ENCODE results near the gene BORCS6. TPM values are rescaled to one million over a fixed set of nuclear protein-coding genes. Genes with fewer than 3 reads are reported as not detected.

Gene BORCS6
- total and polyA plus RNA-seq, 9 of the 15 experiments (the other 6 are each of a cell fraction or from before 2014, with no cell fraction given): 0.01 to 7.4 (median 2.3) TPM

- peak in 1 of 2 experiments; percentile 61; a peak in 1 of 4 replicates for TF ChIP-seq BCLAF1 (IDR thresholded peaks at IDR 0.05; ENCODE audit: borderline replicate concordance in 1 of 2, control insufficient read depth in 1 of 2, low read depth in 2 of 2, low read length in 1 of 2)
- TF ChIP-seq ZNF184 (CRISPR knock-in tag; IDR thresholded peaks at IDR 0.05): no peak
- peak; percentile 75; the same call in 1 of the 2 replicates for TF ChIP-seq AFF4 (CRISPR knock-in tag; IDR thresholded peaks at IDR 0.05)
- no peak for TF ChIP-seq NCOA2 (IDR thresholded peaks at IDR 0.05; ENCODE audit: partially characterized antibody in 2 of 2)
- TF ChIP-seq ZKSCAN1 (IDR thresholded peaks at IDR 0.05; ENCODE audit: low read depth, low read length): no peak
- peak; percentile 63 for TF ChIP-seq NCOA1 (IDR thresholded peaks at IDR 0.05; ENCODE audit: low read depth)
- no peak for TF ChIP-seq LARP7 (IDR thresholded peaks at IDR 0.05)
- no peak for TF ChIP-seq ZNF316 (IDR thresholded peaks at IDR 0.05)
- no peak for TF ChIP-seq CBX3 (IDR thresholded peaks at IDR 0.05; ENCODE audit: borderline replicate concordance in 1 of 2, low read length in 2 of 2)
- peak; percentile 18; the same call in 1 of the 2 replicates for TF ChIP-seq RERE (CRISPR knock-in tag; IDR thresholded peaks at IDR 0.05; ENCODE audit: borderline replicate concordance)
- no peak; the same call in 1 of the 2 replicates for TF ChIP-seq CREB1 (IDR thresholded peaks at IDR 0.05)
- no peak for TF ChIP-seq CREB1 (CRISPR knock-in tag; IDR thresholded peaks at IDR 0.05)
- TF ChIP-seq KLF1 (tag; IDR thresholded peaks at IDR 0.05): no peak
- peak; percentile 70; the same call in 1 of the 2 replicates for TF ChIP-seq KLF10 (CRISPR knock-in tag; IDR thresholded peaks at IDR 0.05)
- TF ChIP-seq RHOXF2B (CRISPR knock-in tag; conservative IDR thresholded peaks at IDR 0.05): 0 out of 2 replicates have a peak, but pooled peaks have one; percentile 44
- no peak for TF ChIP-seq ZNF668 (CRISPR knock-in tag; IDR thresholded peaks at IDR 0.05)
These were observed 36.7 kb upstream of the BORCS6 start (continued) for GRCh38 chr17:8226536-8227237.
